Nephron progenitor cell (in vitro differentiated cells): ENCODE data around the gene SLC29A4.
"Not testable (repeated sequence)": the region's sequence is repeated elsewhere in the genome, so short reads cannot be mapped to it uniquely, and the experiment has no call there.

Experiments used
- DNase-seq: peaks from one replicate; pipeline ENCODE4 v3.0.0; 2021
- H3K27ac Mint-ChIP-seq: 2 replicates; pipeline ENCODE4 v1.8.0; 2021; ENCODE audit warnings: mild to moderate bottlenecking, moderate library complexity, mixed read lengths
- H3K27me3 Mint-ChIP-seq: 2 replicates; pipeline ENCODE4 v1.8.0; 2021; ENCODE audit warnings: mild to moderate bottlenecking, low read depth, mixed read lengths; ENCODE audit not compliant: poor library complexity
- H3K36me3 Mint-ChIP-seq: 2 replicates; pipeline ENCODE4 v1.8.0; 2021; ENCODE audit warnings: low read depth, mixed read lengths
- H3K4me1 Mint-ChIP-seq: 2 replicates; pipeline ENCODE4 v1.8.0; 2021; ENCODE audit warnings: mixed read lengths
- H3K4me3 Mint-ChIP-seq: 2 replicates; pipeline ENCODE4 v1.8.0; 2021; ENCODE audit warnings: mild to moderate bottlenecking, moderate library complexity, mixed read lengths
- H3K9me3 Mint-ChIP-seq: 2 replicates; pipeline ENCODE4 v1.8.0; 2021; ENCODE audit warnings: mild to moderate bottlenecking, moderate library complexity, mixed read lengths
- TF ChIP-seq, protein P1 (sequence below): fragments of 200-600 bp; sonication (generic); IDR thresholded peaks from 2 replicates; pipeline ENCODE4 v1.5.0; 2021; ENCODE audit warnings: antibody characterized with exemption

SLC29A4 gene

DNA sequence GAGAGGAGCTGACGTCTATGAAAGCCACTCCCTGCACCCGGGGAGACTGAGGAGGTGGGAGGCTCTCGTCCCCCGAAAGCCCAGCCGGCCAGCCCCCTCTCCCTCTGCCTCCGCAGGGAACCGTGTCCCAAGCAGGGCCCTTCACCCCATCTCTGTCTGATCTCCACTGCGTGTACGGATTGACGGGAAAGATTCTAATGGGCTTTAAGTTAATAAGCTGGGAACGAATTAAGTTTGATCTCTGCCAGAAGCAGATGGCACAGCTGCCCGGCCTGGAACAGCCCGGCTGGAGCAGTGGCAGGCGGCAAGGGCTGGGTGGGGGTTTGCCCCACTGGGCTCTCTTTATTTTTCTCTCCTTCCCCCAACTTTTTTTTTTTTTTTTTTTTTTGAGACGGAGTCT is 6.1 kb upstream of the SLC29A4 start:
- no peaks in the 10 kb centered on the region for H3K36me3 Mint-ChIP-seq
- no peak for DNase-seq
- H3K27me3 Mint-ChIP-seq = peaks cover 39% of the 10 kb centered on the region

DNA sequence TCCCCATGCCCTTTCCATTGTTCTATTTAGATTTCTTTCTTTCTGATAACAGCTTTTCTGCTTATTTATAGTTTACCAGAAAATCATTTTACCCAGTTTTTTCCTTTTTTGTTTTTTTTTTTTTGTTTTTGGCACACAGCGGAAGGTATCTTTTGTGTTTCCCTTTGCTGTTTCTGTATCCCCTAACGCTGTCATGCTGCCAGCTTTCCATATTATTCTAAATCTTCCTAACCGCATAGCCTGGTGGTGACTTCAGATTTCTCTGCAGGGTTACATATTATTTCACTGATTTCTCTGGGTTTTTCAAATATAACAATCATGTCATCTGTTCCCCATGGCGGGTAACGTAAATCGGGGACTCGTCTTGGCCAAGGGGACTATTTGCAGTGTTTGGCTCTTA is 4.0 kb upstream of the SLC29A4 start:
- Mint-ChIP-seq H3K27me3 (peaks cover 37% of the 10 kb centered on the region), H3K27ac (no peak overlapping the region)
- TF ChIP-seq, protein P1, sequence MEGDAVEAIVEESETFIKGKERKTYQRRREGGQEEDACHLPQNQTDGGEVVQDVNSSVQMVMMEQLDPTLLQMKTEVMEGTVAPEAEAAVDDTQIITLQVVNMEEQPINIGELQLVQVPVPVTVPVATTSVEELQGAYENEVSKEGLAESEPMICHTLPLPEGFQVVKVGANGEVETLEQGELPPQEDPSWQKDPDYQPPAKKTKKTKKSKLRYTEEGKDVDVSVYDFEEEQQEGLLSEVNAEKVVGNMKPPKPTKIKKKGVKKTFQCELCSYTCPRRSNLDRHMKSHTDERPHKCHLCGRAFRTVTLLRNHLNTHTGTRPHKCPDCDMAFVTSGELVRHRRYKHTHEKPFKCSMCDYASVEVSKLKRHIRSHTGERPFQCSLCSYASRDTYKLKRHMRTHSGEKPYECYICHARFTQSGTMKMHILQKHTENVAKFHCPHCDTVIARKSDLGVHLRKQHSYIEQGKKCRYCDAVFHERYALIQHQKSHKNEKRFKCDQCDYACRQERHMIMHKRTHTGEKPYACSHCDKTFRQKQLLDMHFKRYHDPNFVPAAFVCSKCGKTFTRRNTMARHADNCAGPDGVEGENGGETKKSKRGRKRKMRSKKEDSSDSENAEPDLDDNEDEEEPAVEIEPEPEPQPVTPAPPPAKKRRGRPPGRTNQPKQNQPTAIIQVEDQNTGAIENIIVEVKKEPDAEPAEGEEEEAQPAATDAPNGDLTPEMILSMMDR = no peak

More for the DNA sequence above, 6.1 kb upstream of the SLC29A4 start:
- H3K4me1 Mint-ChIP-seq = no peaks in the 10 kb centered on the region
- no peaks in the 10 kb centered on the region for H3K9me3 Mint-ChIP-seq
- H3K4me3 Mint-ChIP-seq = no peak overlapping the region
- TF ChIP-seq, protein P1 = no peak
- no peak overlapping the region for H3K27ac Mint-ChIP-seq

DNA sequence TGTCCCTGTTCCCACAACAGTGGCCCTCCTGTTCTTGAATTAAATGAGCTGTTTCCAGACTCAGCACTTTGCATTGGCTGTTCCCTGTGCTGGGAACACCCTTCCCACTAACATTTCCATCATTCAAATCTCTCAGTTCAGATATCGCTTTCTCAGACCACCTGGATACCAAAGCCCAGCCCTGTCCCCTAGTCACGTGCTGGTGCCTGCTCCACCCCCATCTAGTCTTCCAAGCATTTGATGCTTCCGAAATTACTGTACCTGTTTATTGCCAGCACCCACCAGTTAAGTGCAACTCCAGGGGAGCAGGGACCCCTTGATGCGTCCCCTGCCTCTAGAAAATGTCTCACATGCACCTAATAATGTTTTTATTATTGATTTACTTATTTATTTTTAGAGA is 3.0 kb upstream of the SLC29A4 start:
- no peak for DNase-seq
- Mint-ChIP-seq H3K4me1 (peaks cover 4% of the 10 kb centered on the region), H3K9me3 (no peaks in the 10 kb centered on the region), H3K36me3 (no peaks in the 10 kb centered on the region), H3K27me3 (peaks cover 37% of the 10 kb centered on the region), H3K4me3 (no peak overlapping the region), H3K27ac (no peak overlapping the region)
- TF ChIP-seq, protein P1 = no peak

More for the DNA sequence above, 4.0 kb upstream of the SLC29A4 start:
- Mint-ChIP-seq H3K9me3 (no peaks in the 10 kb centered on the region), H3K4me3 (no peak overlapping the region), H3K36me3 (no peaks in the 10 kb centered on the region), H3K4me1 (no peaks in the 10 kb centered on the region)
- no peak for DNase-seq

DNA sequence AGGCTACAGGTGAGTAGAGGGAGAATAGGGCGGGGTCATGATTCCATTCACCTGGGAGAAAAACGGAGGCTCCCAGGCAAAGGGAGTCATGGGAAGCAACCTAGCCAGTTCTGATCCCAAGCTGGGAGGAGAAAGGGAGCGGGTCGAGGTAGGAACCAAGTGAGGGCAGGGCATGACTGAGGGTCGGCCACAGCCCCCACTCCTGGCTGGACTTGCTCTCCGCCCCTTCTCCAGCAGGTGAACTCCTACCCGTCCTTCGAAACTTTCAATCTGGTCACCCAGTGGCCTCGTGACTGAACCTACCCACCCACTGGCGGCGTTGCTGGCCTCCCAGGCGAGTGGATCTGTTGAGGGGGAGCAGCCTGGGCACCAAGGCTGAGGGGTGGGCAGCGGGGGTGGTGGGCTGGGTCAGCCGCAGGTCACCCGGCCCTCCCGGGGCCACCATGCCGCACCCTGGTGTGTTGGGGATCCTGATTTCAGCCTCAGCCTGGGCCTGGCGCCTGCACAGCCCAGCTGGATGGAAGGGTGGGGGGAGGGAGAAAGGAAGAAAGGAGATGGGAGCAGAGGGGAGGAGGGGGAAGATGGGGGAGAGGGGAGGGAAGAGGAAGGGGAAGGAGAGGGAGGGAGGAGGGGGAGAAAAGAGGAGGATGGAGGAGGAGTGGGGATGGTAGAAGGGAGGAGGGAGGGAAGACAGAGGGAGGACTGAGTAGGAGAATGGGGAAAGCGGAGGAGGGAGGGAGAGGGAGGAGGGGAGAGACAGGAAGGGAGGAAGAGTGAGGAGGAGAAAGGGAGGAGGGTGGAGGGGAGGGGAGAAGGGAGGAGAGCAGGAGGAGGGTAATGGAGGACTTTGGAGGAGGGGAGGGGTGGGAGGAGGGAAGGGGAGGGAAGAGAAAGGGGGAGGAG is 894 bp upstream of the SLC29A4 start:
- H3K4me3 Mint-ChIP-seq = peak overlapping the region; percentile 61
- not testable (repeated sequence) for H3K4me1 Mint-ChIP-seq, H3K36me3 Mint-ChIP-seq, DNase-seq, H3K9me3 Mint-ChIP-seq, H3K27ac Mint-ChIP-seq
- peaks cover 37% of the 10 kb centered on the region for H3K27me3 Mint-ChIP-seq

DNA sequence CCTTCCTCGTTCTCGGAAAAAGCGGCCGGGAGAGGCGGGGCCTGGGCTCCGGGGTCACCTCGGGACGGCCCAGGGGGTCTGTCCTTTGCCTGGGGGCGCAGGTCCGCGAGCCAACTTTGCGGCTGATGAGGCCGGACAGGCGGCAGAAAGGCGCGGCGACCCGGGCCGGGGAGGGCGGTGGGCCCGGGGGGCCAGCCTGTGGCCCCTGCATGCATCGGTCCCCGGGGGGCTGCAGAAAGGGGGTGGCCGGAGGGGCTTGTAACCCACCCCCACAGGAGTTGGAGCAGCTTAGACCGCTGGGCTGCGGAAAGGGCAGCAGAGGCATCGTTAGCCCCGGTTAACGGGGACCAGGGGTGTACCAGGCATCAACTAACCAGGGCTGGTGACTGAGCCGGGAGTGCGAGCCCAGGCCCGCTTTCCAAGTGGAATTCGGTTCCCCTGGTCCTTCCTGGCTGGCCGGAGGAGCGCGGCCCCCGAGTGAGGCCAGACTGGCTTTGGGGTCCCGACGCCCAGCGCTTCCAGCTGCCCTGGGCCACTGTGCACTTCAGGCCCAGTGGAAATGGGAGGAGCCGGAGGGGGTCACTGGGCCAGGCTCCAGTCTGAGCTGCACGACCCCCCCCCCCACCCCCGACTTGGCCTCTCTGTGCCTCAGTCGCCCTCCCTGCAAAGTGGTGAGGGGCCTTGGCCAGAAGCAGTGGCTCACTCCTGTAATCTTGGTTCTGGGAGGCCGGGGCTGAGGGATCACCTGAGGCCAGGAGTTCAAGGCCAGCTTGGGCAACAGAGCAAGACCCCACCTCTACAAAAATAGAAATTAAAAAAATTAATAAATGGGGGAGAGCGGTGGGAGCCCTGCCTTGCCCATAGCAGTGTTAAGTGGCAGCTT is 919 bp downstream of the SLC29A4 start:
- Mint-ChIP-seq H3K4me1 (peaks cover 4% of the 10 kb centered on the region), H3K4me3 (peak overlapping the region; percentile 60), H3K9me3 (no peaks in the 10 kb centered on the region), H3K27me3 (peaks cover 26% of the 10 kb centered on the region), H3K27ac (no peak overlapping the region), H3K36me3 (peaks cover 3% of the 10 kb centered on the region)
- TF ChIP-seq, protein P1 = no peak
- DNase-seq = peak; percentile 59
